Type B pancreatic cell (in vitro differentiated cells): ENCODE measurements around the gene SERPINB1. TPM values are rescaled to one million over a fixed set of nuclear protein-coding genes. Genes with fewer than 3 reads are reported as not detected.
"Not testable (repeated sequence)": the region's sequence is repeated elsewhere in the genome, so short reads cannot be mapped to it uniquely, and the experiment has no call there.

ENCODE experiments used
- DNase-seq: peaks from one replicate; pipeline ENCODE4 v3.0.0; 2021; ENCODE audit warnings: mixed read lengths; ENCODE audit not compliant: unreplicated experiment; ENCODE audit errors: extremely low spot score
- H3K27ac Mint-ChIP-seq: 2 replicates; pipeline ENCODE4 v1.8.0; 2021; ENCODE audit warnings: mild to moderate bottlenecking, mixed read lengths
- H3K27me3 Mint-ChIP-seq: 2 replicates; pipeline ENCODE4 v1.8.0; 2021; ENCODE audit warnings: mixed read lengths
- H3K36me3 Mint-ChIP-seq: 2 replicates; pipeline ENCODE4 v1.8.0; 2021; ENCODE audit warnings: mixed read lengths
- H3K4me1 Mint-ChIP-seq: one replicate; pipeline ENCODE4 v1.8.0; 2021; ENCODE audit warnings: mixed read lengths; ENCODE audit not compliant: unreplicated experiment
- H3K4me3 Mint-ChIP-seq: 2 replicates; pipeline ENCODE4 v1.8.0; 2021; ENCODE audit warnings: mild to moderate bottlenecking, mixed read lengths
- H3K9me3 Mint-ChIP-seq: 2 replicates; pipeline ENCODE4 v1.8.0; 2021; ENCODE audit warnings: mixed read lengths
- CTCF ChIP-seq: fragments of 200-600 bp; sonication (generic); conservative IDR thresholded peaks from 2 replicates; pipeline ENCODE4 v1.5.0; 2021; ENCODE audit warnings: antibody characterized with exemption, mild to moderate bottlenecking
- total RNA-seq: library from RNA; stranded (reverse); gene quantifications from 2 replicates; pipeline ENCODE4 v1.2.1, GENCODE V29; 2021; ENCODE audit warnings: low replicate concordance

Gene SERPINB1
- total RNA-seq, 1 donor from 2014 or later = 31.2 TPM

- Mint-ChIP-seq H3K4me3 (no peak overlapping the region), H3K27ac (no peak overlapping the region), H3K36me3 (no peaks in the 10 kb centered on the region), H3K9me3 (no peaks in the 10 kb centered on the region), H3K27me3 (peaks cover 5% of the 10 kb centered on the region), H3K4me1 (peaks cover 19% of the 10 kb centered on the region)
- no peak for TF ChIP-seq CTCF
- no peak for DNase-seq
These were observed 22.2 kb upstream of the SERPINB1 start for GRCh38 chr6:2863901-2864300.

GRCh38 chr6:2862712-2863181, 21.1 kb upstream of the SERPINB1 start:
- no peak overlapping the region for H3K27ac Mint-ChIP-seq
- H3K27me3 Mint-ChIP-seq = peaks cover 5% of the 10 kb centered on the region
- H3K4me1 Mint-ChIP-seq = peaks cover 29% of the 10 kb centered on the region
- H3K4me3 Mint-ChIP-seq = no peak overlapping the region
- no peak for DNase-seq
- TF ChIP-seq CTCF = no peak
- no peaks in the 10 kb centered on the region for H3K9me3 Mint-ChIP-seq
- H3K36me3 Mint-ChIP-seq = no peaks in the 10 kb centered on the region

GRCh38 chr6:2861822-2862164, 20.1 kb upstream of the SERPINB1 start:
- Mint-ChIP-seq H3K27ac (no peak overlapping the region), H3K4me1 (peaks cover 31% of the 10 kb centered on the region), H3K4me3 (no peak overlapping the region), H3K36me3 (no peaks in the 10 kb centered on the region), H3K27me3 (peaks cover 5% of the 10 kb centered on the region), H3K9me3 (no peaks in the 10 kb centered on the region)
- DNase-seq = no peak
- no peak for TF ChIP-seq CTCF

- Mint-ChIP-seq H3K36me3 (no peaks in the 10 kb centered on the region), H3K27me3 (peaks cover 5% of the 10 kb centered on the region), H3K4me3 (no peak overlapping the region), H3K9me3 (no peaks in the 10 kb centered on the region), H3K4me1 (peaks cover 31% of the 10 kb centered on the region), H3K27ac (no peak overlapping the region)
- TF ChIP-seq CTCF = no peak
- no peak for DNase-seq
These were observed 19.6 kb upstream of the SERPINB1 start for GRCh38 chr6:2861060-2861821.

- not testable (repeated sequence) for DNase-seq, H3K9me3 Mint-ChIP-seq, H3K27ac Mint-ChIP-seq, H3K36me3 Mint-ChIP-seq, H3K27me3 Mint-ChIP-seq, H3K4me3 Mint-ChIP-seq
- H3K4me1 Mint-ChIP-seq = peaks cover 27% of the 10 kb centered on the region
These were observed 19.0 kb upstream of the SERPINB1 start for GRCh38 chr6:2860706-2861059.

- not testable (repeated sequence) for H3K27me3 Mint-ChIP-seq, H3K4me3 Mint-ChIP-seq, H3K9me3 Mint-ChIP-seq, H3K27ac Mint-ChIP-seq, DNase-seq, H3K36me3 Mint-ChIP-seq
- peaks cover 32% of the 10 kb centered on the region for H3K4me1 Mint-ChIP-seq
These were observed 18.4 kb upstream of the SERPINB1 start for GRCh38 chr6:2859798-2860705.
